Fibroblast of the aortic adventitia (primary cell): ENCODE data around the gene SLC2A3. TPM values are rescaled to one million over a fixed set of nuclear protein-coding genes. Genes with fewer than 3 reads are reported as not detected.
A peak's percentile ranks its signal among the peaks of the same experiment; 100 is the strongest.
"Not testable (repeated sequence)": the region's sequence is repeated elsewhere in the genome, so short reads cannot be mapped to it uniquely, and the experiment has no call there.

Experiments
- DNase-seq: peaks from one replicate; pipeline ENCODE4 v3.0.0-alpha.2; 2010; ENCODE audit warnings: low read depth
- H3K4me3 ChIP-seq: 2 replicates; pipeline ENCODE4 v1.5.1; 2011; ENCODE audit warnings: low read depth, mild to moderate bottlenecking, control low read depth, low read length, moderate library complexity
- total RNA-seq: library from RNA; depleted of rRNA; stranded (reverse); fragments of >200 nt; gene quantifications from 2 replicates; pipeline ENCODE4 v1.2.3, GENCODE V29; 2012; ENCODE audit warnings: low replicate concordance
- TF ChIP-seq, protein P1 (sequence below): IDR thresholded peaks from 2 replicates; pipeline ENCODE4 v1.5.1; 2011; ENCODE audit warnings: mild to moderate bottlenecking, low read length, control low read depth, inconsistent platforms; ENCODE audit not compliant: insufficient read depth

SLC2A3 gene
- total RNA-seq, 1 donor = 49.6 TPM

DNA sequence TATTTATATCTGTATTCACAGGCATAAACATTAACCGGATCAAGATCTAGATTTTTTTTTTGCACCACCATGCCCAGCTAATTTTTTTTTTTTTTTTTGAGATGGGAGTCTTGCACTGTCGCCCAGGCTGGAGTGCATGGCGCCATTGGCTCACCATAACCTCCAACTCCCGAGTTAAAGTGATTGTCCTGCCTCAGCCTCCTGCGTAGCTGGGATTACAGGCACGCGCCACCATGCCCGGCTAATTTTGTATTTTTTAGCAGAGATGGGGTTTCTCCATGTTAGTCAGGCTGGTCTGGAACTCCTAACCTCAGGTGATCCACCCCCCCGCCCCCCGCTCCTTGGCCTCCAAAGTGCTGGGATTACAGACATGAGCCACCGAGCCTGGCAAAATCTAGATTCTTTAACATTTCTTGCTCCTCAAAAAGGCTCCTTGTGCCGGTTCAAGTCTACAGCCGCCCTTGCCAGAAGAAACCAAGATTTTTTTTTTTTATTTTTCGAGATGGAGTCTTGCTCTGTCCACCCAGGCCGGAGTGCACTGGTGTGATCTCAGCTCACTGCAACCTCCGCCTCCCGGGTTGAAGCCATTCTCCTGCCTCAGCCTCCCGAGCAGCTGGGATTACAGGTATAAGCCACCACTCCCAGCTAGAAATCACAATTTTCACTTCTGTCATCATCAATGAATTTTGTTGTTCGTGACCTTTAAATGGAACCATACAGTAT, 36.9 kb upstream of the SLC2A3 start:
- no peak for DNase-seq
- H3K4me3 ChIP-seq = no peak overlapping the region
- TF ChIP-seq, protein P1, sequence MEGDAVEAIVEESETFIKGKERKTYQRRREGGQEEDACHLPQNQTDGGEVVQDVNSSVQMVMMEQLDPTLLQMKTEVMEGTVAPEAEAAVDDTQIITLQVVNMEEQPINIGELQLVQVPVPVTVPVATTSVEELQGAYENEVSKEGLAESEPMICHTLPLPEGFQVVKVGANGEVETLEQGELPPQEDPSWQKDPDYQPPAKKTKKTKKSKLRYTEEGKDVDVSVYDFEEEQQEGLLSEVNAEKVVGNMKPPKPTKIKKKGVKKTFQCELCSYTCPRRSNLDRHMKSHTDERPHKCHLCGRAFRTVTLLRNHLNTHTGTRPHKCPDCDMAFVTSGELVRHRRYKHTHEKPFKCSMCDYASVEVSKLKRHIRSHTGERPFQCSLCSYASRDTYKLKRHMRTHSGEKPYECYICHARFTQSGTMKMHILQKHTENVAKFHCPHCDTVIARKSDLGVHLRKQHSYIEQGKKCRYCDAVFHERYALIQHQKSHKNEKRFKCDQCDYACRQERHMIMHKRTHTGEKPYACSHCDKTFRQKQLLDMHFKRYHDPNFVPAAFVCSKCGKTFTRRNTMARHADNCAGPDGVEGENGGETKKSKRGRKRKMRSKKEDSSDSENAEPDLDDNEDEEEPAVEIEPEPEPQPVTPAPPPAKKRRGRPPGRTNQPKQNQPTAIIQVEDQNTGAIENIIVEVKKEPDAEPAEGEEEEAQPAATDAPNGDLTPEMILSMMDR = no peak

DNA sequence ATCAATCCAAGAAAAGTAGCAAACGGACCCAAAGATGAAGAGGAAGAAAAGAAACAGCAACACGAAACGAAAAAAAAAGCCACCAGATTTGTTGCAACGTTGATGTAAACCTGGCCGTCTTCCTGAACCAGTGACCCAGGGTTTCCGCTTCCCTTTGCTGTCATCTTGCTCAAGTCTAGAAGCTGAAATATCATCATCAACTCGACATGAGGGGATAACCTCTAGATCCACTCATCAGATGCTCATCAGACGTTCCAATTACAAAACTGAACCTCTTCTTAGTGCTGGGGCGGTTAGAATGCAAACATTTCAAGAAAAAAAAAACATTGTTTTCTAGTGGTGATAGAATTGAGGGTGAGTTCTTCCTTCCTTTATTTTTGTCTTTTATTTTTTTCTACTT, 36.3 kb upstream of the SLC2A3 start:
- H3K4me3 ChIP-seq = not testable (repeated sequence)

DNA sequence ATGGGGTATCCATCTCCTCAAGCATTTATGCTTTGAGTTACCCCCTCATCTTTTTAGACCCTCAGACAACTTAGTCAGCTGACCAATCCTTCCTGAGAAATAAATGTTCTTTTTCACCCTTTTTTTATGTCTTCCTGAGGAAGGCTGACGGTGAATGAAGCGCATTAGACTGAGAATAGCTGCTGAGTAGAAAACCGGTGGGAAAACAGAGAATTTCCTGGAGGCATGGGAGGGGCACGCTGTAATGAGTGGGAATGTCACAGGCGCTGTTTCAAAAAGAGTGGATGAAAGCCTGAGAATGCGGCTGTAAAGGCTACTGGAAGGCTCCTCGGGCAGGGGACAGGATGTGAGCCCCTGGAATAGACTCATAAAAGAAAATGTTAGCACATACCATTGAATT, 35.8 kb upstream of the SLC2A3 start:
- H3K4me3 ChIP-seq, DNase-seq: not testable (repeated sequence)

More for the DNA sequence above, 36.3 kb upstream of the SLC2A3 start:
- DNase-seq = not testable (repeated sequence)

DNA sequence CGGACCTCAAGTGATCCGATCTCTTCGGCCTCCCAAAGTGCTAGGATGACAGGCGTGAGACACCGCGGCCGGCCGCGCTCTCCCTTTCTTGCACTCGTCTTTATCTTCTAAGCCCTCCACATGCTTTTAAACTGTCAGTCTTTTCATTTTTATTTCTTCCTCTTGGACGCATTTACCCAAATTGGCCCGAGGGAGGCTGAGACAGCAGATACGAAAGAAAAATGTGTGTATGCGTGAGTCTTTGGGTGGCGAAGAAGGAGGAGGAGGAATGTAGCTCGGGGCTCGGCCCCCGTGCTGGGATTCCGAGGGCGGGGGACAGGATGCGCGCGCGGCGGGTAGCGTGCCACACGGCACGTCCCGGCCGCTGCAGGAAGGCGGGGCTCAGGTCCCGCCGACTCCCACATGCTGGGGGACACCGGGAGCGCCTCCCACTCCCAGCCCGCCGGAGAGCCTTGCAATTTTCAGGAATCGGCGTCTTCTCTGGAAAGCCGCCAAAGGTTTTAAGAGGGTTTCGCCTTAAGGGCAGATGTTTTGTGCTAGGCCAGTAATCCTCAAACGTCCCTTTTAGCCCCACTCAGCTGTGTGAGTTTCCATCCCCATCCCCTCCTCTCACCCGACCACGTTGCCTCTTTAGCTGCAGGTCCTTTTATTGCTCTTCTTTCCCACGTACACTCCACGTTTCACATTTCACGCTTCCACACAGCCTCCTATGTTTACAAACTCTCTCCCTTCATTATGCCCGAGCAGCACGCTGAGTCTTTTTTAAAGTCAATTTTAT, 34.7 kb upstream of the SLC2A3 start:
- TF ChIP-seq, protein P1 = peak; percentile 35
- peak overlapping the region; percentile 60 for H3K4me3 ChIP-seq
- DNase-seq = peak; percentile 96

DNA sequence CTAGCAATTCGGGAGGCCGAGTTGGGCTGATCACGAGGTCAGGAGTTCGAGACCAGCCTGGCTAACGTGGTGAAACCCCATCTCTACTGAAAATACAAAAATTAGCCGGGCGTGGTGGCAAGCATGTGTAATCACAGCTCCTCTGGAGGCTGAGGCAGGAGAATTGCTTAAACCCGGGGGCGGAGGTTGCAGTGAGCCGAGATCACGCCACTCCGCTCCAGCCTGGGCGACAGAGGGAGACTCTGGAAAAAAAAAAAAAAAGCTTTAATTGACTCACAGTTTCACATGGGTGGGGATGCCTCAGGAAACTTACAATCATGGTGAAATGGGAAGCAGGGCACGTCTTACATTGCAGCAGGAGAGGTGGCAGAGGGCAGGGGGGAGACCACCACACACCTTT, 30.6 kb upstream of the SLC2A3 start:
- no peak overlapping the region for H3K4me3 ChIP-seq
- DNase-seq = no peak
- TF ChIP-seq, protein P1 = no peak

DNA sequence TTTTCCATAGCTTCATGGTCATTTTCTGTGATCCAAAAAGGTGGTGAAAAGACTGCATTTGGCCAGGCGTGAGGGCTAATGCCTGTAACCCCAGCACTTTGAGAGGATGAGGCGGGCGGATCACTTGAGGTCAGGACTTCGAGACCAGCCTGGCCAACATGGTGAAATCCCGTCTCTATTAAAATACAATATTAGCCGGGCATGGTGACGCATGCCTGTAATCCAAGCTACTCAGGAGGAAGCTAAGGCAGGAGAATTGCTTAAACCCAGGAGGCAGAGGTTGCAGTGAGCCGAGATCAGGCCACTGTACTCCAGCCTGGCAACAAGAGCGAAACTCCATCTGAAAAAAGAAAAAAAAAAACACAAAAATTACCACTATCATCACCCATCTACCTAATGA, 28.7 kb upstream of the SLC2A3 start:
- not testable (repeated sequence) for H3K4me3 ChIP-seq, DNase-seq

DNA sequence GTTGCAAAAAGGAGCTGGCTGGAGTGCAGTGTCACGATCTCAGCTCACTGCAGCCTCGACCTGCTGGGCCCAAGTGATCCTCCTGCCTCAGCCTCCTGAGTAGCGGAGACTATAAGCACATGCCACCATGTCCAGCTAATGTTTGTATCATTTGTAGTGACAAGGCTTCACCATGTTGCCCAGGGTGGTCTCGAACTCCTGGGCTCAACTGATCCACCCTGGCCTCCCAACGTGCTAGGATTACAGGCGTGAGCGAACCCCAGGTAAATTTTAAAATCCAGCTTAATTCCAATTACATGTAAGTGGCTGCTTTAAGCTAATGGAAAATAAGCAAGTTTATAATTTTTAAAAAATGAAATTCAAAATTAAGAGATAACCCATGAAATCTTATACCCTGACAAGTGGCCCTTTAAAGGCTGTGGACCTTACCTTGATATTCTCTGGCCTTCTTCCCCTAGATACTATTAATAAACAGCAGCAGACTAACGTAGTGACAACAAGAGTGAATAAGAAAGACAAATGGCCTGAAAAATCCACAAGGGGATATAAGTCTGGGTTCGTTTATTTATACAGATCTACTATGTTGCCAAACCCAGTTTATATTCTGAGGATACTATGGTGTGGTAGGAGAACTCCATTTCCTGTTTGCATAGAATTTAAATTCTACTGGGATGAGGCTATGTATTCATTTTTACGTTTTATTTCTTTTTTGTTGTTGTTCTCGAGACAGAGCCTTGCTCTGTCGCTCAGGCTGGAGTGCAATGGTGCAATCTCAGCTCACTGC, 25.6 kb upstream of the SLC2A3 start:
- TF ChIP-seq, protein P1 = no peak
- peak; percentile 28 for DNase-seq
- H3K4me3 ChIP-seq = peak overlapping the region; percentile 78

DNA sequence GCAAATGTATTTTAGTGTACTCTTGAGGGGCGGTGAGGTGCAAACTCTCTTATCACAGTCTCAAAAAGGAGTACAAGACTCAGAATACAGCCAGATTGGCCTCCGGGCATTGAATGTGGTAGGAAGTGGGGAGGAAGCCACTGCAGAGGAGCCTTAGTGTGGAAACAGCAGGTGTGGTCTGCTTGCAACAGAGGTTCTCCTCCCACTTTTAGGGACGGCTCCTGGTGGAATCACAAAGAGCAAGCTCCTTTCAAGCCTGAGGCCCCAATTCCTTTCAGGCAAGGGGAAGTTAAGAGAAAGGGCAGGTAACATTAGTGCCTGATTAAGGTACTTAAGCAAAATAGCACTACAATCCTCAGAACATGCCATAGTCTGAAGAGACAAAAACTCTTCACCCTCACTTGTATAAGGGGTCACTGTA, 23.7 kb upstream of the SLC2A3 start:
- H3K4me3 ChIP-seq = no peak overlapping the region
- TF ChIP-seq, protein P1 = no peak
- DNase-seq = peak; percentile 15
